ENCODE results near the gene HOXB4.

Gene HOXB4

GRCh38 chr17:48559840-48560817, 18.0 kb downstream of the HOXB4 start:
- no peak for DNase-seq (ENCODE audit: low read depth, low spot score)

- no peak for DNase-seq (ENCODE audit: low read depth, low spot score)
Observed at GRCh38 chr17:48559122-48559839, 18.9 kb downstream of the HOXB4 start.

GRCh38 chr17:48558831-48559121, 19.4 kb downstream of the HOXB4 start:
- no peak for DNase-seq (ENCODE audit: low read depth, low spot score)

GRCh38 chr17:48558057-48558830, 19.9 kb downstream of the HOXB4 start:
- no peak for DNase-seq (ENCODE audit: low read depth, low spot score)

GRCh38 chr17:48556576-48557401, 21.4 kb downstream of the HOXB4 start:
- no peak for DNase-seq (ENCODE audit: low read depth, low spot score)

- no peak for DNase-seq (ENCODE audit: low read depth, low spot score)
Observed at GRCh38 chr17:48556229-48556575, 21.9 kb downstream of the HOXB4 start.

- no peak for DNase-seq (ENCODE audit: low read depth, low spot score)
Observed at GRCh38 chr17:48555258-48556228, 22.6 kb downstream of the HOXB4 start.

GRCh38 chr17:48554412-48555257, 23.5 kb downstream of the HOXB4 start:
- no peak for DNase-seq (ENCODE audit: low read depth, low spot score)

- DNase-seq (ENCODE audit: low read depth, low spot score): no peak
Observed at GRCh38 chr17:48553826-48554225, 24.3 kb downstream of the HOXB4 start.

GRCh38 chr17:48553190-48553547, 25.0 kb downstream of the HOXB4 start:
- no peak for DNase-seq (ENCODE audit: low read depth, low spot score)

- DNase-seq (ENCODE audit: low read depth, low spot score): no peak
Observed at GRCh38 chr17:48552466-48553189, 25.5 kb downstream of the HOXB4 start.

- no peak for DNase-seq (ENCODE audit: low read depth, low spot score)
Observed at GRCh38 chr17:48551596-48552465, 26.3 kb downstream of the HOXB4 start.

GRCh38 chr17:48551214-48551555, 27.0 kb downstream of the HOXB4 start:
- DNase-seq (ENCODE audit: low read depth, low spot score): no peak

GRCh38 chr17:48550502-48551213, 27.5 kb downstream of the HOXB4 start:
- DNase-seq (ENCODE audit: low read depth, low spot score): no peak

GRCh38 chr17:48549914-48550501, 28.1 kb downstream of the HOXB4 start:
- no peak for DNase-seq (ENCODE audit: low read depth, low spot score)

GRCh38 chr17:48549281-48549630, 28.9 kb downstream of the HOXB4 start:
- no peak for DNase-seq (ENCODE audit: low read depth, low spot score)
